Measurements from ENCODE around the gene NRROS.

- TF ChIP-seq EZH2 (IDR thresholded peaks at IDR 0.05; ENCODE audit: low read length, unreplicated experiment) (no peak), EZH2phosphoT487 (IDR thresholded peaks at IDR 0.05; ENCODE audit: borderline replicate concordance, low read length) (no peak), CTCF (conservative IDR thresholded peaks at IDR 0.05; ENCODE audit: low read depth, low read length) (no peak)
Observed at GRCh38 chr3:196599734-196600128, 39.8 kb upstream of the NRROS start.

Measured in PC-3 (cell line).